HepG2 (cell line): ENCODE measurements around the gene ACBD3. TPM values are rescaled to one million over a fixed set of nuclear protein-coding genes. Genes with fewer than 3 reads are reported as not detected.

Experiments
- AGO1 ChIP-seq: fragments of 200-400 bp; formaldehyde crosslinking; IDR thresholded peaks from 2 replicates; pipeline ENCODE4 v1.6.1; 2017; ENCODE audit warnings: mild to moderate bottlenecking, low read depth, low read length, moderate library complexity; ENCODE audit not compliant: poor library complexity, severe bottlenecking
- EHMT2 ChIP-seq: fragments of 200-600 bp; sonication (generic); IDR thresholded peaks from 2 replicates; pipeline ENCODE4 v1.7.0; 2017; ENCODE audit warnings: antibody characterized with exemption, low read depth, low read length, borderline replicate concordance
- GTF2F1 ChIP-seq: fragments of 150-350 bp; IDR thresholded peaks from 2 replicates; pipeline ENCODE4 v1.6.1; 2014; ENCODE audit warnings: low read length
- HINFP ChIP-seq: sonication (generic); formaldehyde crosslinking; IDR thresholded peaks from 2 replicates; pipeline ENCODE4 v1.4.0; 2020; ENCODE audit warnings: low read depth, mild to moderate bottlenecking, missing genetic modification reagents
- IRF2 ChIP-seq: IDR thresholded peaks from 2 replicates; pipeline ENCODE4 v1.6.1; 2018; ENCODE audit warnings: missing genetic modification reagents, missing compliant biosample characterization
- JUN ChIP-seq: sonication (generic); formaldehyde crosslinking; IDR thresholded peaks from 2 replicates; pipeline ENCODE4 v1.4.0; 2020; ENCODE audit warnings: mild to moderate bottlenecking, missing genetic modification reagents
- NR3C1 ChIP-seq: sonication (generic); formaldehyde crosslinking; IDR thresholded peaks from 2 replicates; pipeline ENCODE4 v1.4.0; 2020; ENCODE audit warnings: missing genetic modification reagents
- RXRA ChIP-seq: sonication (generic); formaldehyde crosslinking; IDR thresholded peaks from 2 replicates; pipeline ENCODE4 v1.5.1; 2020; ENCODE audit warnings: missing genetic modification reagents
- SMARCE1 ChIP-seq: fragments of 450-650 bp; IDR thresholded peaks from 2 replicates; pipeline ENCODE4 v1.6.1; 2017; ENCODE audit warnings: borderline replicate concordance
- SP2 ChIP-seq: sonication (generic); formaldehyde crosslinking; IDR thresholded peaks from 2 replicates; pipeline ENCODE4 v1.5.1; 2020; ENCODE audit warnings: mild to moderate bottlenecking, missing genetic modification reagents
- THAP9 ChIP-seq: sonication (generic); formaldehyde crosslinking; IDR thresholded peaks from 2 replicates; pipeline ENCODE4; 2020; ENCODE audit warnings: missing genetic modification reagents, mild to moderate bottlenecking, borderline replicate concordance
- UBTF ChIP-seq: sonication (generic); formaldehyde crosslinking; IDR thresholded peaks from 2 replicates; pipeline ENCODE4 v1.4.0; 2020; ENCODE audit warnings: mild to moderate bottlenecking, missing genetic modification reagents
- YEATS4 ChIP-seq: sonication (generic); formaldehyde crosslinking; IDR thresholded peaks from 2 replicates; pipeline ENCODE4 v1.4.0; 2020; ENCODE audit warnings: missing genetic modification reagents, borderline replicate concordance
- ZKSCAN1 ChIP-seq: fragments of 150-350 bp; IDR thresholded peaks from 2 replicates; pipeline ENCODE4 v1.6.1; 2014; ENCODE audit warnings: low read length
- ZNF280B ChIP-seq: sonication (generic); formaldehyde crosslinking; IDR thresholded peaks from 2 replicates; pipeline ENCODE4 v1.5.0; 2020; ENCODE audit warnings: missing genetic modification reagents, mild to moderate bottlenecking, borderline replicate concordance
- ZNF460 ChIP-seq: sonication (generic); formaldehyde crosslinking; IDR thresholded peaks from 2 replicates; pipeline ENCODE4 v1.5.1; 2020; ENCODE audit warnings: missing genetic modification reagents, mild to moderate bottlenecking, borderline replicate concordance
- ZNF747 ChIP-seq: sonication (generic); formaldehyde crosslinking; IDR thresholded peaks from 2 replicates; pipeline ENCODE4 v1.8.1; 2023; ENCODE audit warnings: missing genetic modification reagents, mild to moderate bottlenecking, borderline replicate concordance
- ZNF782 ChIP-seq: sonication (generic); formaldehyde crosslinking; IDR thresholded peaks from 2 replicates; pipeline ENCODE4 v1.4.0; 2020; ENCODE audit warnings: missing genetic modification reagents, mild to moderate bottlenecking, borderline replicate concordance
- ZSCAN29 ChIP-seq: sonication (generic); formaldehyde crosslinking; conservative IDR thresholded peaks from 2 replicates; pipeline ENCODE4 v1.4.0; 2020; ENCODE audit warnings: mild to moderate bottlenecking, missing genetic modification reagents
- ZUFSP ChIP-seq: sonication (generic); formaldehyde crosslinking; IDR thresholded peaks from 2 replicates; pipeline ENCODE4 v1.9.0; 2021; ENCODE audit warnings: missing genetic modification reagents, mild to moderate bottlenecking, borderline replicate concordance
- polyA plus RNA-seq, 8 experiments: library from polyadenylated mRNA; depleted of rRNA in 3 of 8; stranded (reverse) in 7 of 8; unstranded in 1 of 8; fragments of >200 nt; fragmentation: Illumina TruSeq in 4 of 8; extraction: Trizol in 4 of 8; gene quantifications; 2 replicates each; pipeline versions ENCODE4 v1.2.1 to v1.2.3, GENCODE V29; 2011 to 2016; ENCODE audit warnings: low read depth in 4 of 8, missing spikeins in 1 of 8, mixed read lengths in 1 of 8; ENCODE audit not compliant: insufficient read depth in 1 of 8
- total RNA-seq, 5 experiments: library from RNA; depleted of rRNA; stranded (reverse); fragments of >200 nt; fragmentation: Illumina TruSeq; extraction: Trizol; gene quantifications; 2 replicates each; pipeline ENCODE4 v1.2.3, GENCODE V29; 2016; ENCODE audit warnings: low read depth in 1 of 5

ACBD3 gene
- total and polyA plus RNA-seq, 2 of the 13 experiments (the other 11 are each of a cell fraction or from before 2014, with no cell fraction given) = 24.3 to 39.3 TPM

- TF ChIP-seq HINFP (CRISPR knock-in tag) (no peak), RXRA (CRISPR knock-in tag) (peak; percentile 31; the same call in 1 of the 2 replicates), ZNF460 (CRISPR knock-in tag) (no peak), SP2 (no peak), ZNF782 (CRISPR knock-in tag) (no peak), EHMT2 (no peak), SMARCE1 (no peak), ZUFSP (CRISPR knock-in tag) (no peak), JUN (CRISPR knock-in tag) (no peak), ZSCAN29 (CRISPR knock-in tag) (no peak), ZKSCAN1 (no peak), ZNF280B (CRISPR knock-in tag) (peak; percentile 39; the same call in 1 of the 2 replicates), UBTF (CRISPR knock-in tag) (peak; percentile 39; the same call in 1 of the 2 replicates), ZNF747 (CRISPR knock-in tag) (no peak), IRF2 (CRISPR knock-in tag) (peak; percentile 22; the same call in 1 of the 2 replicates), GTF2F1 (no peak), YEATS4 (CRISPR knock-in tag) (0 out of 2 replicates have a peak, but pooled peaks have one; percentile 17), NR3C1 (CRISPR knock-in tag) (no peak), THAP9 (peak; percentile 32; the same call in 1 of the 2 replicates), AGO1 (no peak)
These were observed 61.4 kb downstream of the ACBD3 start (continued) for GRCh38 chr1:226125097-226125630.
